A549 (cell line): ENCODE data around the gene CNBP. TPM values are rescaled to one million over a fixed set of nuclear protein-coding genes. Genes with fewer than 3 reads are reported as not detected.

Experiments
- ATAC-seq, 2 experiments: fragments of 200-7000 bp in 1 of 2; fragments of >200 bp in 1 of 2; cut with Nextera tagmentation in 1 of 2; cut with Tn5 transposase in 1 of 2; 3 replicates each; pipeline versions ENCODE4 v1.8.0 to v1.9.1; 2018 to 2020; ENCODE audit warnings: mild to moderate bottlenecking in 1 of 2, moderate library complexity in 1 of 2
- CTCF ChIA-PET: fragments of 300-600 bp; sonication (Branson Sonifier 250); formaldehyde crosslinking; extraction: SDS; loops from one replicate; lab custom pipeline; 2021; ENCODE audit warnings: antibody characterized with exemption, inconsistent platforms; lab: Yijun Ruan, JAX
- POLR2A ChIA-PET: fragments of 350-600 bp; formaldehyde crosslinking; extraction: SDS; loops from one replicate; lab custom pipeline; 2021; ENCODE audit warnings: antibody characterized with exemption, inconsistent platforms; lab: Yijun Ruan, JAX
- DNase-seq, 2 experiments: peaks; one replicate each; pipeline versions ENCODE4 v3.0.0 to v3.0.0-alpha.2; 2011 to 2016; ENCODE audit warnings: low read depth in 1 of 2, low spot score in 1 of 2
- FAIRE-seq: peaks from 2 replicates; lab custom pipeline; 2011; peaks lifted over from hg19 to GRCh38; lab: Jason Lieb, UNC
- H3K27ac ChIP-seq, 2 experiments: fragments of >200 bp; sonication (Bioruptor Twin); formaldehyde crosslinking; 3 replicates each; pipeline ENCODE4 v1.5.1; 2016 to 2017
- H3K4me1 ChIP-seq: fragments of >200 bp; sonication (Bioruptor Twin); formaldehyde crosslinking; 3 replicates; pipeline ENCODE4 v1.6.1; 2016
- H3K4me2 ChIP-seq: fragments of >200 bp; sonication (Bioruptor Twin); formaldehyde crosslinking; 3 replicates; pipeline ENCODE4 v1.6.1; 2016
- H3K4me3 ChIP-seq: fragments of >200 bp; sonication (Bioruptor Twin); formaldehyde crosslinking; 3 replicates; pipeline ENCODE4 v1.5.1; 2016
- H3K9me3 ChIP-seq: fragments of >200 bp; sonication (Bioruptor Twin); formaldehyde crosslinking; 3 replicates; pipeline ENCODE4 v1.6.1; 2016
- ATOH8 ChIP-seq: fragments of 250-450 bp; sonication (Bioruptor Pico); IDR thresholded peaks from 2 replicates; pipeline ENCODE4 v1.5.0; 2020; ENCODE audit warnings: low read depth, mild to moderate bottlenecking, moderate library complexity
- BCL3 ChIP-seq: fragments of >200 bp; sonication (Bioruptor Twin); formaldehyde crosslinking; IDR thresholded peaks from 3 replicates; pipeline ENCODE4 v1.6.1; 2016
- CBX2 ChIP-seq: fragments of 200-600 bp; sonication (generic); IDR thresholded peaks from 2 replicates; pipeline ENCODE4 v1.6.1; 2016; ENCODE audit warnings: low read depth, mild to moderate bottlenecking, borderline replicate concordance
- CEBPB ChIP-seq, 2 experiments: fragments of >200 bp in 1 of 2; sonication (Bioruptor Twin) in 1 of 2; formaldehyde crosslinking in 1 of 2; IDR thresholded peaks; 2 replicates each; pipeline ENCODE4 v1.6.1; 2012 to 2016
- CTCF ChIP-seq: fragments of >200 bp; sonication (Bioruptor Twin); formaldehyde crosslinking; IDR thresholded peaks from 3 replicates; pipeline ENCODE4 v1.5.1; 2016
- FOSL2 ChIP-seq, 2 experiments: fragments of 450-650 bp in 1 of 2; fragments of >200 bp in 1 of 2; sonication (Bioruptor Twin) in 1 of 2; formaldehyde crosslinking; IDR thresholded peaks; 2 replicates each; pipeline versions ENCODE4 v1.5.0 to v1.6.1; 2016 to 2020; ENCODE audit warnings: mild to moderate bottlenecking in 1 of 2, moderate library complexity in 1 of 2
- HEYL ChIP-seq: fragments of 250-450 bp; sonication (Bioruptor Pico); IDR thresholded peaks from 2 replicates; pipeline ENCODE4 v1.8.0; 2021; ENCODE audit warnings: mild to moderate bottlenecking, moderate library complexity
- JUN ChIP-seq, 2 experiments: fragments of >200 bp; sonication (Bioruptor Twin); formaldehyde crosslinking; IDR thresholded peaks; 2 replicates in 1 of 2; 3 replicates in 1 of 2; pipeline ENCODE4 v1.6.1; 2016 to 2017
- KDM1A ChIP-seq: fragments of 200-600 bp; sonication (generic); IDR thresholded peaks from 2 replicates; pipeline ENCODE4 v1.6.1; 2016; ENCODE audit warnings: low read depth, mild to moderate bottlenecking
- KDM5A ChIP-seq: fragments of 200-600 bp; sonication (generic); IDR thresholded peaks from 2 replicates; pipeline ENCODE4 v1.6.1; 2016; ENCODE audit warnings: antibody characterized with exemption, mild to moderate bottlenecking
- MAFK ChIP-seq: fragments of 450-650 bp; IDR thresholded peaks from 2 replicates; pipeline ENCODE4 v1.6.1; 2014; ENCODE audit not compliant: partially characterized antibody
- MAZ ChIP-seq: fragments of 150-350 bp; IDR thresholded peaks from 2 replicates; pipeline ENCODE4 v1.6.1; 2014; ENCODE audit warnings: antibody characterized with exemption, low read depth, low read length, borderline replicate concordance
- NFE2L2 ChIP-seq: fragments of 150-350 bp; conservative IDR thresholded peaks from 2 replicates; pipeline ENCODE4 v1.6.1; 2014; ENCODE audit warnings: low read length
- NR3C1 ChIP-seq: fragments of >200 bp; sonication (Bioruptor Twin); formaldehyde crosslinking; IDR thresholded peaks from 3 replicates; pipeline ENCODE4 v1.6.1; 2017
- PHF8 ChIP-seq: fragments of 200-600 bp; sonication (generic); IDR thresholded peaks from 2 replicates; pipeline ENCODE4 v1.6.1; 2016; ENCODE audit warnings: low read depth, mild to moderate bottlenecking, antibody characterized with exemption, moderate library complexity, borderline replicate concordance
- SMC3 ChIP-seq: fragments of >200 bp; sonication (Bioruptor Twin); formaldehyde crosslinking; IDR thresholded peaks from 3 replicates; pipeline ENCODE4 v1.6.1; 2018; ENCODE audit warnings: inconsistent platforms
- SREBF2 ChIP-seq: fragments of 450-650 bp; IDR thresholded peaks from 2 replicates; pipeline ENCODE4 v1.6.1; 2014; ENCODE audit warnings: mild to moderate bottlenecking, moderate library complexity
- ZSCAN20 ChIP-seq: fragments of 250-450 bp; sonication (Bioruptor Pico); IDR thresholded peaks from 2 replicates; pipeline ENCODE4 v1.8.0; 2022; ENCODE audit warnings: mild to moderate bottlenecking, moderate library complexity
- WGBS: methylation state at CpG from one replicate; pipeline ENCODE4 v1.1.6; 2017; ENCODE audit errors: missing lambda C conversion rate; 5-methylcytosine and 5-hydroxymethylcytosine counted together
- polyA plus RNA-seq, 4 experiments: library from polyadenylated mRNA; depleted of rRNA in 3 of 4; stranded (reverse); fragments of >200 nt; fragmentation: RNase III in 1 of 4; extraction: RNeasy Plus Mini Kit Qiagen cat#74134 plus additional on column Dnase treatment in 1 of 4; gene quantifications; 2 replicates in 3 of 4; 3 replicates in 1 of 4; pipeline ENCODE4 v1.2.3, GENCODE V29; 2011 to 2017

CNBP gene
- polyA plus RNA-seq, 2 of the 4 experiments (the other 2 are of a cell fraction): 312 to 365 TPM

GRCh38 chr3:129126726-129127280 is 56.9 kb downstream of the CNBP start (continued):
- TF ChIP-seq BCL3: no peak

GRCh38 chr3:129123314-129124060 is 60.2 kb downstream of the CNBP start:
- POLR2A ChIA-PET: interaction anchor here (0.6 kb wide), 1 partner anchor 503 kb away, joined by 3 read pairs; no protein-coding TSS in a partner anchor
- FAIRE-seq (no peak), ATAC-seq (no peak), DNase-seq (peak in 1 of 2 experiments; percentile 4)
- H3K27ac ChIP-seq: peak overlapping the region in 1 of 2 experiments; percentile 91; a peak in 3 of 6 replicates
- no peaks in the 10 kb centered on the region for H3K9me3 ChIP-seq
- H3K4me1 ChIP-seq: peaks cover 27% of the 10 kb centered on the region
- H3K4me2 ChIP-seq: peak overlapping the region; percentile 97
- TF ChIP-seq CEBPB (IDR thresholded peaks at IDR 0.05) (peak in 1 of 2 experiments; percentile 27; a peak in 1 of 4 replicates), ZSCAN20 (CRISPR knock-in tag) (no peak)
- no peak overlapping the region for H3K4me3 ChIP-seq
- CTCF ChIA-PET: interaction anchor here (1.1 to 5.3 kb wide), 3 partner anchors 17 to 153 kb away, joined by 4 to 25 read pairs (median 8); no protein-coding TSS in a partner anchor
- 79% methylated on average over 5 of the region's 5 CpGs for WGBS

GRCh38 chr3:129122412-129123011 is 61.2 kb downstream of the CNBP start:
- no peak for TF ChIP-seq SMC3
- TF ChIP-seq NR3C1: no peak
- TF ChIP-seq KDM1A: no peak
- TF ChIP-seq JUN (IDR thresholded peaks at IDR 0.05): no peak
- no peak for TF ChIP-seq KDM5A
- TF ChIP-seq PHF8: no peak
- TF ChIP-seq ZSCAN20 (CRISPR knock-in tag): no peak
- TF ChIP-seq CTCF: no peak
- TF ChIP-seq CBX2: no peak
- TF ChIP-seq, all 56 proteins: peak for 0
- ChIA-PET POLR2A (interaction anchor here (0.7 to 1.6 kb wide), 3 partner anchors 35 to 69 kb away, joined by 3 to 5 read pairs (median 4); partner anchors contain the start of gene CNBP), CTCF (interaction anchor here (0.7 to 5.3 kb wide), 5 partner anchors 16 to 194 kb away, joined by 3 to 25 read pairs (median 4); a partner anchor contains a TSS)
- ATAC-seq (peak; percentile 1 to 5; a peak in 2 of 6 replicates), DNase-seq (peak in 1 of 2 experiments; percentile 5), FAIRE-seq (no peak)
- Histone ChIP-seq H3K9me3 (no peaks in the 10 kb centered on the region), H3K4me2 (peak overlapping the region; percentile 97), H3K4me1 (peaks cover 27% of the 10 kb centered on the region), H3K4me3 (peak overlapping the region; percentile 61; the same call in 1 of the 3 replicates), H3K27ac (peak overlapping the region in 1 of 2 experiments; percentile 91; a peak in 3 of 6 replicates)
- WGBS: 53% methylated on average over 1 of the region's 18 CpGs

- Histone ChIP-seq H3K4me3 (peak within 1 kb of the TSS; percentile 61), H3K4me2 (peak within 1 kb of the TSS; percentile 97), H3K4me1 (peaks cover 27% of the 10 kb centered on the region), H3K9me3 (no peaks in the 10 kb centered on the region), H3K27ac (peak within 1 kb of the TSS; percentile 73 to 91)
- ChIA-PET CTCF (interaction anchor here (0.6 to 5.3 kb wide), 5 partner anchors 15 to 176 kb away, joined by 3 to 25 read pairs (median 4); no protein-coding TSS in a partner anchor), POLR2A (interaction anchor here (0.5 to 2.0 kb wide), 9 partner anchors 10 to 191 kb away, joined by 3 to 7 read pairs (median 4); partner anchors contain the start of gene CNBP)
- peak; percentile 75 to 80 for DNase-seq
- no peak for FAIRE-seq
- ATAC-seq: peak; percentile 80 to 81
- no CpG with 5 or more reads among the region's 60 CpGs for WGBS
- TF ChIP-seq SREBF2 (no peak), HEYL (no peak), BCL3 (no peak), MAFK (no peak), FOSL2 (IDR thresholded peaks at IDR 0.05) (no peak), FOSL2 (CRISPR knock-in tag; IDR thresholded peaks at IDR 0.05) (no peak), CTCF (no peak), NFE2L2 (no peak), ATOH8 (CRISPR knock-in tag) (no peak), MAZ (no peak), CEBPB (IDR thresholded peaks at IDR 0.05) (no peak)
Observed at GRCh38 chr3:129121792-129122411, 61.8 kb downstream of the CNBP start, which contains the start of gene RAB43. Gene RAB43, minus strand, starts transcription at chr3:129121804. Its CDS starts 315 bp downstream, at chr3:129121489.
